ENCODE measurements around the gene EPS8L1. TPM values are rescaled to one million over a fixed set of nuclear protein-coding genes. Genes with fewer than 3 reads are reported as not detected.
"Not testable (repeated sequence)": the region's sequence is repeated elsewhere in the genome, so short reads cannot be mapped to it uniquely, and the experiment has no call there.

The EPS8L1 gene
- total RNA-seq, 1 donor from 2014 or later = 22.4 TPM

DNA sequence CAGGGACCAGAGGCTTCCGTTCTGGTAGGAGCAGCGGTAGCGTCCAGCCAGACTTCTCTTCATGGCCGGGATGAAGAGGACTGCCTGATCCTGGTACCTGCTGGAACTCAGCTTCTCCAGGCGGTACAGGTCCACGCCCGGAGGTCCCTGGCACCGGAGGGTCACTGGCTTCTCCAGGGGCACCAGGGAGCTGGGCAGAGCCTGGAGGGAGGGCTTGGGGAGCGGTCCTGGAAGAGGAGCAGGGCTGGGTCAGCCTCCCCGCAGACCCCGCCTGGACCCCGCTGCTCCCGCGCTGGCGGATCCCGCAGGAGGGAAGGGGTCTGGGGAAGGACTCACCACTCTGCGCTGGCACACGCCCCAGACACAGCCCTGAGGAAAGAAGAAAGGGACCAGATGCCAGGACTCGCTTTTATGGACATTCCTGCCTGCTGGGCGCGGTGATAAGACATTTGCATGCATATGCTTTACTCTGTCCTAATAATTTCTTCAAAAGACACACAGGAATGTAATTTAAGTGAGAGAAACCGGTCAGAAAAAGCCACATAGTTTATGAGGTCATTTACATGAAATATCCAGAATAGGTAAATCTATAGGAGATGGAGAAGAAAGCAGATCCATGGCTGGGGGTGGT, 43.4 kb upstream of the EPS8L1 start:
- no peaks in the 10 kb centered on the region for H3K27me3 Mint-ChIP-seq (ENCODE audit: low read depth)
- no peak for TF ChIP-seq CTCF (conservative IDR thresholded peaks at IDR 0.05)
- no peak for DNase-seq (ENCODE audit: low read depth, low spot score)
- H3K9me3 Mint-ChIP-seq = no peaks in the 10 kb centered on the region
- peaks cover 2% of the 10 kb centered on the region for H3K36me3 Mint-ChIP-seq (ENCODE audit: low read depth)
- no peaks in the 10 kb centered on the region for H3K4me1 Mint-ChIP-seq
- H3K27ac Mint-ChIP-seq (ENCODE audit: unreplicated experiment) = peak overlapping the region; percentile 50
- H3K4me3 Mint-ChIP-seq = no peak overlapping the region

- not testable (repeated sequence) for DNase-seq (ENCODE audit: low read depth, low spot score); H3K36me3 Mint-ChIP-seq (ENCODE audit: low read depth); H3K9me3 Mint-ChIP-seq; H3K27ac Mint-ChIP-seq (ENCODE audit: unreplicated experiment); H3K4me3 Mint-ChIP-seq; H3K4me1 Mint-ChIP-seq; H3K27me3 Mint-ChIP-seq (ENCODE audit: low read depth)
Observed at GRCh38 chr19:55032976-55033643, 42.6 kb upstream of the EPS8L1 start.

GRCh38 chr19:55034751-55035150, 40.9 kb upstream of the EPS8L1 start:
- no peak for TF ChIP-seq CTCF (conservative IDR thresholded peaks at IDR 0.05)
- no peaks in the 10 kb centered on the region for H3K9me3 Mint-ChIP-seq
- DNase-seq (ENCODE audit: low read depth, low spot score) = no peak
- H3K36me3 Mint-ChIP-seq (ENCODE audit: low read depth) = peaks cover 3% of the 10 kb centered on the region
- peak overlapping the region; percentile 43 for H3K27ac Mint-ChIP-seq (ENCODE audit: unreplicated experiment)
- no peak overlapping the region for H3K4me3 Mint-ChIP-seq
- H3K27me3 Mint-ChIP-seq (ENCODE audit: low read depth) = no peaks in the 10 kb centered on the region
- H3K4me1 Mint-ChIP-seq = no peaks in the 10 kb centered on the region

GRCh38 chr19:55036058-55036457, 39.6 kb upstream of the EPS8L1 start:
- no peak for DNase-seq (ENCODE audit: low read depth, low spot score)
- H3K9me3 Mint-ChIP-seq = no peaks in the 10 kb centered on the region
- TF ChIP-seq CTCF (conservative IDR thresholded peaks at IDR 0.05) = no peak

DNA sequence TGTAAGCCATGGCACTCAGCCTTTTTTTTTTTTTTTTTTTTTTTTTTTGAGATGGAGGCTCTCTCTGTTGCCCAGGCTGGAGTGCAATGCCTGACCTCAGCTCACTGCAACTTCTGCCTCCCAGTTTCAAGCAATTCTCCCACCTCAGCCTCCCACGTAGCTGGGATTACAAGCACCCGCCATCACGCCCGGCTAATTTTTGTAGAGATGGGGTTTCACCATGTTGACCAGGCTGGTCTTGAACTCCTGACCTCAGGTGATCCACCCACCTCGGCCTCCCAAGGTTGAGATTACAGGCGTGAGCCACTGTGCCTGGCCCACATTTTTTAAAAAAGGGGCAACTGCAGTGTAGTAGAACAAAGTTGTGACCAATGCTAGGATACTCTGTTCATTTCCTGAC, 38.1 kb upstream of the EPS8L1 start:
- H3K4me3 Mint-ChIP-seq; DNase-seq (ENCODE audit: low read depth, low spot score); H3K4me1 Mint-ChIP-seq; H3K27me3 Mint-ChIP-seq (ENCODE audit: low read depth); H3K9me3 Mint-ChIP-seq; H3K36me3 Mint-ChIP-seq (ENCODE audit: low read depth): not testable (repeated sequence)
- H3K27ac Mint-ChIP-seq (ENCODE audit: unreplicated experiment) = peak overlapping the region; percentile 57

More at GRCh38 chr19:55036058-55036457, 39.6 kb upstream of the EPS8L1 start:
- no peak overlapping the region for H3K27ac Mint-ChIP-seq (ENCODE audit: unreplicated experiment)
- no peaks in the 10 kb centered on the region for H3K27me3 Mint-ChIP-seq (ENCODE audit: low read depth)
- peaks cover 4% of the 10 kb centered on the region for H3K36me3 Mint-ChIP-seq (ENCODE audit: low read depth)
- no peak overlapping the region for H3K4me3 Mint-ChIP-seq
- H3K4me1 Mint-ChIP-seq = no peaks in the 10 kb centered on the region

GRCh38 chr19:55040654-55041053, 35.0 kb upstream of the EPS8L1 start:
- not testable (repeated sequence) for H3K9me3 Mint-ChIP-seq; H3K4me1 Mint-ChIP-seq; DNase-seq (ENCODE audit: low read depth, low spot score); H3K36me3 Mint-ChIP-seq (ENCODE audit: low read depth); H3K27ac Mint-ChIP-seq (ENCODE audit: unreplicated experiment); H3K27me3 Mint-ChIP-seq (ENCODE audit: low read depth); H3K4me3 Mint-ChIP-seq

DNA sequence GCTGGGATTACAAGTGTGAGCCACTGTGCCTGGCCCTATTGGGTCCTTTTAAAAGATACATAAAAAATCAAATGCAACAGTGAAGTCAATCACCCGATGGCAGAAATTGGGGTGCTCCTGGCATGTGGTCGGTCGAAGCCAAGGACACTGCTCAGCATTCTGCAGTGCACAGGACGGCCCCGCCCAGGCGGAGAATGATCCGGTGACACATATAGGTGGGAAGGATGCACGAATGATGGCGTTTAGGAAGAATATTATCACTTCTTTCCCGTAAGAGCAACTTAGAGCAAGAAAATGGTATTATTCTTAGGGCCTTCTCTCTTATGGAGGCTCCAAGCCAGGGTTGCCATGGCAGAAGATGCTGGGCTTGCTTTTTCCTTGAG, 34.4 kb upstream of the EPS8L1 start:
- no peak overlapping the region for H3K4me3 Mint-ChIP-seq
- H3K27ac Mint-ChIP-seq (ENCODE audit: unreplicated experiment) = no peak overlapping the region
- H3K4me1 Mint-ChIP-seq = no peaks in the 10 kb centered on the region
- no peak for TF ChIP-seq CTCF (conservative IDR thresholded peaks at IDR 0.05)
- peaks cover 2% of the 10 kb centered on the region for H3K36me3 Mint-ChIP-seq (ENCODE audit: low read depth)
- no peaks in the 10 kb centered on the region for H3K27me3 Mint-ChIP-seq (ENCODE audit: low read depth)
- no peaks in the 10 kb centered on the region for H3K9me3 Mint-ChIP-seq
- DNase-seq (ENCODE audit: low read depth, low spot score) = no peak
